Keratinocyte (primary cell): Measurements from ENCODE around the gene ADGRA3.

Experiments
- EZH2 ChIP-seq: IDR thresholded peaks from one replicate; pipeline ENCODE4 v1.6.1; 2012; ENCODE audit warnings: inconsistent platforms, mild to moderate bottlenecking, low read length, moderate library complexity
- TF ChIP-seq, protein P1 (sequence below), 3 experiments: IDR thresholded peaks in 1 of 3; conservative IDR thresholded peaks in 1 of 3; optimal IDR thresholded peaks in 1 of 3; 2 replicates in 2 of 3; 3 replicates in 1 of 3; pipeline versions ENCODE3 to v1.5.1; 2011; ENCODE audit warnings: low read length in 3 of 3, mild to moderate bottlenecking in 3 of 3, moderate library complexity in 2 of 3, control low read depth in 1 of 3, inconsistent platforms in 1 of 3; ENCODE audit not compliant: insufficient read depth in 2 of 3; ENCODE audit errors: extremely low read depth in 1 of 3

DNA sequence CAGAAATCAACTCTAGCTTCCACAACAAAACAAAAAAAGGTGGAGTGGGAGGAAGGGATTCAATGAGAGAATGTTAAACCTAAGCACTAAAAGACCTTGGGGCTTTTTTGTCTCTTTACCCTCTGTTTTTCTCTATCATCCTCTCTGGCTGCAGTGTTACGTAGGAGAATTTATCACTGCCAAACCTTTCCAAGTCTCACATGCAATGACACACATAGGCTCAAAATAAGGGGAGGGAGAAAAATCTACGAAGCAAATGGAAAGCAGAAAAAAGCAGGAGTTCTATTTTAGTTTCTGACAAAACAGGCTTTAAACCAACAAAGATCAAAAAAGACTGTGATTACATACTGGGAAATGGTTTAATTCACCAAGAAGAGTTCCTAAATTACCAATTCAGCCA is 152.1 kb downstream of the ADGRA3 start:
- TF ChIP-seq, protein P1, sequence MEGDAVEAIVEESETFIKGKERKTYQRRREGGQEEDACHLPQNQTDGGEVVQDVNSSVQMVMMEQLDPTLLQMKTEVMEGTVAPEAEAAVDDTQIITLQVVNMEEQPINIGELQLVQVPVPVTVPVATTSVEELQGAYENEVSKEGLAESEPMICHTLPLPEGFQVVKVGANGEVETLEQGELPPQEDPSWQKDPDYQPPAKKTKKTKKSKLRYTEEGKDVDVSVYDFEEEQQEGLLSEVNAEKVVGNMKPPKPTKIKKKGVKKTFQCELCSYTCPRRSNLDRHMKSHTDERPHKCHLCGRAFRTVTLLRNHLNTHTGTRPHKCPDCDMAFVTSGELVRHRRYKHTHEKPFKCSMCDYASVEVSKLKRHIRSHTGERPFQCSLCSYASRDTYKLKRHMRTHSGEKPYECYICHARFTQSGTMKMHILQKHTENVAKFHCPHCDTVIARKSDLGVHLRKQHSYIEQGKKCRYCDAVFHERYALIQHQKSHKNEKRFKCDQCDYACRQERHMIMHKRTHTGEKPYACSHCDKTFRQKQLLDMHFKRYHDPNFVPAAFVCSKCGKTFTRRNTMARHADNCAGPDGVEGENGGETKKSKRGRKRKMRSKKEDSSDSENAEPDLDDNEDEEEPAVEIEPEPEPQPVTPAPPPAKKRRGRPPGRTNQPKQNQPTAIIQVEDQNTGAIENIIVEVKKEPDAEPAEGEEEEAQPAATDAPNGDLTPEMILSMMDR (optimal IDR thresholded peaks at IDR 0.05 in 1 of 3, IDR thresholded peaks at IDR 0.05 in 1 of 3, conservative IDR thresholded peaks at IDR 0.05 in 1 of 3; ENCODE audit: extremely low read depth in 1 of 3, insufficient read depth in 2 of 3, low read length in 3 of 3): no peak
- no peak for TF ChIP-seq EZH2
